CD1c-positive myeloid dendritic cell (primary cell): Measurements from ENCODE around the gene PCBD1.

Experiments used
- DNase-seq: peaks from one replicate; pipeline ENCODE4 v3.0.0-alpha.2; 2016; ENCODE audit errors: extremely low spot score

Gene PCBD1

GRCh38 chr10:70833601-70834000, 54.8 kb downstream of the PCBD1 start:
- no peak for DNase-seq
